ENCODE measurements around the gene KCNN1.
"Not testable (repeated sequence)": the region's sequence is repeated elsewhere in the genome, so short reads cannot be mapped to it uniquely, and the experiment has no call there.

KCNN1 gene

DNA sequence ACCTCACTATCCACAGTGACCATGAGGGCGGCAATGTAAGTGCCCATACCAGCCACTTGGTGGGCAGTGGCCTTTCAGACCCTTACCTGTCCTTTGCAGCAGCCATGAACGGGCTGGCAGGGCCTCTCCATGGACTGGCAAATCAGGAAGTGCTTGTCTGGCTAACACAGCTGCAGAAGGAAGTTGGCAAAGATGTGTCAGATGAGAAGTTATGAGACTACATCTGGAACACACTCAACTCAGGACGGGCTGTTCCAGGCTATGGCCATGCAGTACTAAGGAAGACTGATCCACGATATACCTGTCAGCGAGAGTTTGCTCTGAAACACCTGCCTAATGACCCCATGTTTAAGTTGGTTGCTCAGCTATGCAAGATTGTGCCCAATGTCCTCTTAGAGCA, 64.5 kb downstream of the KCNN1 start:
- not testable (repeated sequence) for DNase-seq

DNA sequence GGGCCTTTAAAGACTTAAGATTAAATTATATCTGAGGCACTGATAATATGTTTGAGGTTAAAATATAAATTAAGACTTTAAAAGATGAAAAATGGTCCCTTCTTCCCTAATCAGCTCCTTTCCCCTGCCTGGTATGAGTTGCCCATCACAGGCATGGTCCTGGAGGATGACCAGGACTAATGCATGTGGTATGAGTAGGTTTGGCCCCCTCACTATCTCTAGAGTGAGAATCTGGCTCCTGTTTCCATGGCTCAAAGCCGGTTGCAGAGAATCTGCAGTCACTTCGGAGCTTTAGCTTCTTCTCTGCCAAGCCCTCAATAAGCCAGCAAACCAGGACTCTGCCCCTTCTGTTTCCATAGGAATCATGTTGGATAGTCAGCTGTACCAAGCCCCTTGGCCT, 65.2 kb downstream of the KCNN1 start:
- DNase-seq = not testable (repeated sequence)

DNA sequence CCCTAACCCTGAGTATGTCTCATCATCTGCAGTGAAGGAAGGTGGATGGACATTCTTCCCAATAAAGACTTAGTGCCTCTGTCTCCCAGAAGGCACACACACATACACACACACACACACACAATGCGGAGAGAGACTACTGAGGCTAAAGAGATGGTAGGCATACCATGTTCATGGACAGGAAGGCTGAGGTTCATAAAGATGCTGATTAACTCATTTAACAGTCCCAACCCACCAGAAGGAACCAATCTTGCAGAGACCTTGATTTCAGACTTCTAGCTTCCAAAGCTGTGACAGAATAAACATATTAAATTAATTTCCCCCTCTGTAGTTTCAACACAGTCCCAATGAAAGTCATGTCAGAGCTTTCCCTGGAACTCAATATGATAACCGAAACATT, 74.1 kb downstream of the KCNN1 start:
- DNase-seq = no peak

DNA sequence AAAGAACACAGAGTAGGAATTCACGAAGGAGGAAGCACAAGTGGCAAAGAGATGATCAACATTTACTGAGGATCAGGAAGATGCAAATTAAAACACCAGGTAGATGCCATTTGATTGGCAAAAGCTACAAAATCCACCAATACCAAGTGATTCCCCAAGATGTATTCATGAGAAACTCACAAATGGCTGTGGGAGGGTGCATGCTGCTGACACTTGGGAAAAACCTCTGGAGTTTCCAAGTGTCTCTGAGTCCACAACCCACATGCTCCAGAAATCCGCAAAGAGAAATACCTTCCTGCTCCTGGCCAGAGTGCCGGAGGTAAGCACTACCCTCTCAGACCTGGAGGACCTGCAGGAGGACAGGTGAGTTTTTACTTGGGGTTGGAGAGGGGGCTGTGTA, 76.8 kb downstream of the KCNN1 start:
- no peak for DNase-seq

DNA sequence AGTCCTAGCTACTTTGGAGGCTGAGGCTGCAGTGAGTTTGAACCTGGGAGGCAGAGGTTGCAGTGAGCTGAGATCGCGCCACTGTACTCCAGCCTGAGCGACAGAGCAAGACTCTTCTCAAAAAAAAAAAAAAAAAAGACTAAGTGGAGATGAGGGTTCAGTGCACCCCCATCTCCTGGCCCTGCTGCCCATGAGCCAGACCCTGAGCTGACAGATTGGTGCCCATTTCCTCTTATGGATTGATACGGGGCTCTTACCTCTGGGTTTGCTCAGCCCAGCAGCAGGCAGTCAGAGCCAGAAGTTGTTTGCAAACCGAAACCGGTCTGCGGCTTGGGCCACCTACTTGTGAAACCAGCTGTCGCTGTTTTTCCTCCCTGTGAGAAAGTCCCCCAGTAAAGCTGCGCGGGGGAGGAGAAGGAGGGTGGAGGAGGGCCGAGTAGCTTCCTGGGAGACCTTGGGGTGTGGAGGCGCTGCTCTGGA, 78.0 kb downstream of the KCNN1 start:
- no peak for DNase-seq

DNA sequence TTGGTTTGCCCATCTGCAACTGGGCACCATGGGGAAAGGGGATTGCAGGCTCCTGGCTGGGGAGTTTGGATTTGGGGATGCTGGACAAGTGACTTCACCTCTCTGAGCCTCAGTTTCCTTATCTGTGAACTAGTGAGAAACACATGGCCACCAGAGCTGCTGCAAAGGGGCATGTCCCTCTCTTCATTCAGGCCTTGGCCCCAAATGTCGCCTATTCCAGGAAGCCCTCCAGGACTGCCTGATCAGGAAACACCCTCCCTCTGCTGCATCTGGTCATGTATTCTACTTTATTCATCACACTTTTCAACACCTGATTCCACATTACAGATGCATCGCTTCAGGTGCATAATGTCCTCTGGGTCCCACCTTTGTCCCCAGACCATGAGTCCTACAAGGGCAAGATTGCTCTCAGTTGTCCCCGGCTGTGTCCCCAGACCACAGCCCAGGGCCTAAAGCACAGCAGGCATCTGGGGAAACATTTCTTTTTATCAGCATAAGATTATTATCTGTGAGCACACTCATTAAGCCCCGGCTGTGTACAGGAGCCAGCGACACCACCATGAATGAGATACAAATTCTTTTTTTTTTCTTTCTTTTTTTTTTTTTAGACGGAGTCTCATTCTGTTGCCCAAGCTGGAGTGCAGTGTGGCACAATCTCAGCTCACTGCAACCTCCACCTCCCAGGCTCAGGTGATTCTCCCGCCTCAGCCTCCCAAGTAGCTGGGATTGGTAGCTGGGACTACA, 78.6 kb downstream of the KCNN1 start:
- DNase-seq = no peak

DNA sequence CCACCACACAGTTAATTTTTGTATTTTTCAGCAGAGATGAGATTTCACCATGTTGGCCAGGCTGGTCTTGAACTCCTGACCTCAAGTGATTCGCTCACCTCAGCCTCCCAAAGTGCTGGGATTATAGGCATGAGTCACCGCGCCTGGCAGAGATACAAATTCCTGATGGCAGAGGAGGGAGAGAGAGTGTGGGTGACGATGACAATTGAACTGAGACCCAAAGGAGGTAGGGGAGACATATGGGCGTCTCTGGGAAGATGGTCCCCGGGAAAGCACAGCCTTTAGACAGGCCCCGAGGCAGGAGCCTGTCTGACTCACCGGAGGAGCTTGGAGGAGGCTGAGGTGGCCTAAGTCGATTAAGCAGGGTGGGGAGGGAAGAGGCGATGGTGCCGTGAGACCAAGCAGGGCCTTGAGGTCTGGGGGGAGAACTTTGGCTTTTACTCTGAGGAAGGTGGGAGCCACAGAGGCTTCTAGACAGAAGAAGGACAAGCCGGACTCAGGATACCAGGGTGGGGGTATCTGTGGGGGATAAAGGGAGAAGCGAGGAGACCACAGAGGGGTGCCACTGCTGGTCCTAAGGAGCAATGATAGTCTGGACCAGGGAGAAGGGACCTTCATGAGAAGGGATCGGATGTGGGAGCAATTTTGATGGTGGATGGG, 79.3 kb downstream of the KCNN1 start:
- DNase-seq = no peak

DNA sequence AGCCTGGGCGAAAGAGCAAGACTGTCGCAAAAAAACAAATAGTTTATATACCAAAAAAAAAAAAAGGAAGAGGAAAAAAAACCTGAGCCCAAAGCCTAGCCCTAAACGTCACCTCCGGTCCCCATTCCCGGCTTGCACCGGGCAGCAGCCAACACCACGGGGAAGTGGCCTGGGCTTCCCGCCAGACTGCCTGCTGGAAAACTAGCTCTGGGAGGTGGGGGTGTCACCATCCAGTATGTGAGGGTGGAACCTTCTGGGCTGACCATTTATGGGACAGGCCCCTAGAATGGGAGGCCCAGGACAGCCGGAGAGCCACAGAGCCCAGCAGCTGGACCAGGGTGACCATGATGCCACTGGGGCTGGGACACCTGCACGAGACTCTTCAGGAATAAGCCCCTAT, 82.5 kb downstream of the KCNN1 start:
- no peak for DNase-seq

Data from NCI-H748 treated with DMSO at 0.1 percent for 48 hours (cell line).